H9 (cell line): ENCODE measurements around the gene CSAG1. TPM values are rescaled to one million over a fixed set of nuclear protein-coding genes. Genes with fewer than 3 reads are reported as not detected.
"Not testable (repeated sequence)": the region's sequence is repeated elsewhere in the genome, so short reads cannot be mapped to it uniquely, and the experiment has no call there.

Experiments
- DNase-seq: peaks from one replicate; pipeline ENCODE4 v3.0.0-alpha.2; 2017
- H2AFZ ChIP-seq: one replicate; pipeline ENCODE4 v1.6.1; 2013; ENCODE audit warnings: mild to moderate bottlenecking, low read length, control low read depth, moderate library complexity
- H2AK5ac ChIP-seq: 2 replicates; pipeline ENCODE4 v1.6.1; 2013; ENCODE audit warnings: low read length, control low read depth, mixed read lengths; ENCODE audit not compliant: insufficient read length
- H2BK120ac ChIP-seq: one replicate; pipeline ENCODE4 v1.6.1; 2013; ENCODE audit warnings: low read depth, mild to moderate bottlenecking, low read length, control low read depth, inconsistent platforms; ENCODE audit not compliant: poor library complexity, severe bottlenecking
- H2BK12ac ChIP-seq: 2 replicates; pipeline ENCODE4 v1.6.1; 2013; ENCODE audit warnings: low read length, control low read depth, mixed read lengths, low read depth; ENCODE audit not compliant: insufficient read length
- H2BK15ac ChIP-seq: 2 replicates; pipeline ENCODE4 v1.6.1; 2013; ENCODE audit warnings: low read depth, low read length, control low read depth
- H2BK20ac ChIP-seq: one replicate; pipeline ENCODE4 v1.6.1; 2013; ENCODE audit warnings: low read depth, mild to moderate bottlenecking, low read length, control low read depth, inconsistent platforms; ENCODE audit not compliant: poor library complexity, severe bottlenecking
- H2BK5ac ChIP-seq: 2 replicates; pipeline ENCODE4 v1.6.1; 2013; ENCODE audit warnings: low read length, control low read depth, mixed read lengths; ENCODE audit not compliant: insufficient read length
- H3K14ac ChIP-seq: 2 replicates; pipeline ENCODE4 v1.6.1; 2013; ENCODE audit warnings: low read length, control low read depth; ENCODE audit not compliant: insufficient read depth
- H3K18ac ChIP-seq: 2 replicates; pipeline ENCODE4 v1.6.1; 2013; ENCODE audit warnings: low read depth, mild to moderate bottlenecking, mixed read lengths, low read length, control low read depth; ENCODE audit not compliant: insufficient read length
- H3K23ac ChIP-seq: 2 replicates; pipeline ENCODE4 v1.6.1; 2013; ENCODE audit warnings: low read length, control low read depth, mixed read lengths, low read depth; ENCODE audit not compliant: insufficient read length
- H3K23me2 ChIP-seq: 2 replicates; pipeline ENCODE4 v1.6.1; 2013; ENCODE audit warnings: low read depth, mild to moderate bottlenecking, mixed read lengths, low read length, control low read depth; ENCODE audit not compliant: insufficient read length, poor library complexity, severe bottlenecking
- H3K27ac ChIP-seq: 2 replicates; pipeline ENCODE4 v1.5.1; 2013; ENCODE audit warnings: low read length, control low read depth, mixed read lengths, low read depth; ENCODE audit not compliant: insufficient read length
- H3K27me3 ChIP-seq: 2 replicates; pipeline ENCODE4 v1.6.1; 2013; ENCODE audit warnings: low read length, control low read depth, inconsistent platforms; ENCODE audit not compliant: insufficient read depth
- H3K4ac ChIP-seq: 2 replicates; pipeline ENCODE4 v1.6.1; 2013; ENCODE audit warnings: low read depth, mild to moderate bottlenecking, control low read depth, inconsistent platforms, low read length, moderate library complexity
- H3K4me1 ChIP-seq: 2 replicates; pipeline ENCODE4 v1.6.1; 2013; ENCODE audit warnings: low read length, control low read depth, inconsistent platforms; ENCODE audit not compliant: insufficient read depth
- H3K4me2 ChIP-seq: 2 replicates; pipeline ENCODE4 v1.6.1; 2013; ENCODE audit warnings: low read length, control low read depth, mixed read lengths; ENCODE audit not compliant: insufficient read length, insufficient read depth
- H3K56ac ChIP-seq: 2 replicates; pipeline ENCODE4 v1.6.1; 2013; ENCODE audit warnings: low read depth, mild to moderate bottlenecking, mixed read lengths, low read length, control low read depth; ENCODE audit not compliant: insufficient read length
- H3K79me1 ChIP-seq: 2 replicates; pipeline ENCODE4 v1.6.1; 2013; ENCODE audit warnings: low read depth, mild to moderate bottlenecking, moderate library complexity, low read length, control low read depth, inconsistent platforms; ENCODE audit not compliant: insufficient read depth, poor library complexity, severe bottlenecking
- H3K79me2 ChIP-seq: 2 replicates; pipeline ENCODE4 v1.6.1; 2013; ENCODE audit warnings: low read length, control low read depth, inconsistent platforms; ENCODE audit not compliant: insufficient read depth
- H3K9ac ChIP-seq: 2 replicates; pipeline ENCODE4 v1.6.1; 2013; ENCODE audit warnings: low read length, control low read depth, mixed read lengths; ENCODE audit not compliant: insufficient read length; ENCODE audit errors: extremely low read depth
- H3K9me3 ChIP-seq: one replicate; pipeline ENCODE4 v1.6.1; 2013; ENCODE audit warnings: low read depth, low read length, inconsistent platforms; ENCODE audit not compliant: control insufficient read depth
- H3T11ph ChIP-seq: one replicate; pipeline ENCODE4 v1.6.1; 2013; ENCODE audit warnings: mild to moderate bottlenecking, low read length, control low read depth, inconsistent platforms
- H4K20me1 ChIP-seq: one replicate; pipeline ENCODE4 v1.6.1; 2013; ENCODE audit not compliant: control insufficient read depth, insufficient read length, insufficient read depth
- H4K5ac ChIP-seq: 2 replicates; pipeline ENCODE4 v1.6.1; 2013; ENCODE audit warnings: low read depth, mild to moderate bottlenecking, mixed read lengths, low read length, control low read depth; ENCODE audit not compliant: insufficient read length
- H4K8ac ChIP-seq: replicated peaks from 2 replicates; pipeline ENCODE4 v1.6.1; 2013; ENCODE audit warnings: low read length, control low read depth, mixed read lengths, low read depth; ENCODE audit not compliant: insufficient read length
- H4K91ac ChIP-seq: 2 replicates; pipeline ENCODE4 v1.6.1; 2013; ENCODE audit warnings: low read depth, mild to moderate bottlenecking, moderate library complexity, mixed read lengths, low read length, control low read depth; ENCODE audit not compliant: insufficient read length
- H3K27ac Mint-ChIP-seq, 3 experiments: 2 replicates in 2 of 3; 3 replicates in 1 of 3; pipeline ENCODE4 v1.8.0; 2020 to 2021; ENCODE audit warnings: mixed read lengths in 3 of 3, mild to moderate bottlenecking in 1 of 3, moderate library complexity in 1 of 3
- H3K27me3 Mint-ChIP-seq: 2 replicates; pipeline ENCODE4 v1.8.0; 2021; ENCODE audit warnings: low read depth, mild to moderate bottlenecking, moderate library complexity, mixed read lengths
- H3K36me3 Mint-ChIP-seq, 3 experiments: 2 replicates in 2 of 3; 3 replicates in 1 of 3; pipeline ENCODE4 v1.8.0; 2020 to 2021; ENCODE audit warnings: low read depth in 3 of 3, mixed read lengths in 3 of 3; ENCODE audit not compliant: insufficient read depth in 1 of 3
- H3K4me1 Mint-ChIP-seq, 2 experiments: 2 replicates each; pipeline ENCODE4 v1.8.0; 2020; ENCODE audit warnings: mixed read lengths in 2 of 2
- H3K4me3 Mint-ChIP-seq, 2 experiments: 2 replicates in 1 of 2; 3 replicates in 1 of 2; pipeline ENCODE4 v1.8.0; 2020 to 2021; ENCODE audit warnings: mild to moderate bottlenecking in 2 of 2, mixed read lengths in 2 of 2, moderate library complexity in 1 of 2
- H3K9me3 Mint-ChIP-seq, 2 experiments: 2 replicates in 1 of 2; 3 replicates in 1 of 2; pipeline ENCODE4 v1.8.0; 2020; ENCODE audit warnings: mild to moderate bottlenecking in 2 of 2, mixed read lengths in 2 of 2, moderate library complexity in 1 of 2
- WGBS: extraction: QIAGEN DNeasy Blood & Tissue Kit; methylation state at CpG from one replicate; pipeline ENCODE4 v1.1.7; 2013; ENCODE audit warnings: missing lambda C conversion rate, low lambda C conversion rate, mixed read lengths; ENCODE audit not compliant: insufficient read length; ENCODE audit errors: extremely low coverage; 5-methylcytosine and 5-hydroxymethylcytosine counted together
- total RNA-seq: library from RNA; stranded (reverse); gene quantifications from 2 replicates; pipeline ENCODE4 v1.2.1, GENCODE V29; 2021

Gene CSAG1
- total RNA-seq, 1 experiment from 2014 or later: not detected

DNA sequence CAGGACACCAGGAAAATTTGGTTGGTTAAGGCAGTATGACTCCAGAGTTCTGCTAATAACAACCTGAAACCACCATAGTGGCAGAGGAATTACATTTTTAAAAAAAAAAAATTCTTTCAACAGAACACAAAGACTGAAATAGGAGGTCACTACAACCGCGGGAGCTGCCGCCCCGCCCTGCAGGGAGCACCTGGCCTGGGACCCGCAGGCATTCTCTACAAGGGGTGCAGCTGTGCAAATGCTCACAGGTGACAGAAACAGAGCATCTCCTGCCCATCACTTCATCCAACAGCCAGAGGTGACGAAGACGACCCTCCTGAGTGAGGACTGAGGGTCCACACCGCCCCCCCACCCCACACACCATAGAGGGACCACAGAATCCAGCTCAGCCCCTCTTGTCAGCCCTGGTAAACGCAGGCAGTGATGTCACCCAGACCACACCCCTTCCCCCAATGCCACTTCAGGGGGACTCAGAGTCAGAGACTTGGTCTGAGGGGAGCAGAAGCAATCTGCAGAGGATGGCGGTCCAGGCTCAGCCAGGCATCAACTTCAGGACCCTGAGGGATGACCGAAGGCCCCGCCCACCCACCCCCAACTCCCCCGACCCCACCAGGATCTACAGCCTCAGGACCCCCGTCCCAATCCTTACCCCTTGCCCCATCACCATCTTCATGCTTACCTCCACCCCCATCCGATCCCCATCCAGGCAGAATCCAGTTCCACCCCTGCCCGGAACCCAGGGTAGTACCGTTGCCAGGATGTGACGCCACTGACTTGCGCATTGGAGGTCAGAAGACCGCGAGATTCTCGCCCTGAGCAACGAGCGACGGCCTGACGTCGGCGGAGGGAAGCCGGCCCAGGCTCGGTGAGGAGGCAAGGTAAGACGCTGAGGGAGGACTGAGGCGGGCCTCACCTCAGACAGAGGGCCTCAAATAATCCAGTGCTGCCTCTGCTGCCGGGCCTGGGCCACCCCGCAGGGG lies 35.3 kb downstream of the CSAG1 start, which contains the start of gene MAGEA3:
Gene MAGEA3 (plus strand): TSS at position 843 of the 980 bp plus-strand sequence. CDS start 2,039 bp downstream, outside the sequence.
- DNase-seq, H2BK15ac ChIP-seq, H4K8ac ChIP-seq, H3K9me3 ChIP-seq, H2BK120ac ChIP-seq, H2AK5ac ChIP-seq, H3K79me2 ChIP-seq, H3K23ac ChIP-seq, H4K5ac ChIP-seq, H3K14ac ChIP-seq, H3K9ac ChIP-seq, H2BK12ac ChIP-seq, H3K27ac Mint-ChIP-seq, H3K4me3 Mint-ChIP-seq, H4K20me1 ChIP-seq, H3K56ac ChIP-seq, H3K18ac ChIP-seq, H3K23me2 ChIP-seq, H3K79me1 ChIP-seq, H3K4me1 Mint-ChIP-seq, H4K91ac ChIP-seq, H3K36me3 Mint-ChIP-seq, H2BK5ac ChIP-seq, H3T11ph ChIP-seq, H3K4me2 ChIP-seq, H3K4me1 ChIP-seq, H3K27me3 Mint-ChIP-seq, H3K27ac ChIP-seq, H3K4ac ChIP-seq, H2BK20ac ChIP-seq, H2AFZ ChIP-seq, H3K27me3 ChIP-seq: not testable (repeated sequence)
- peaks cover 10 to 13% of the 10 kb centered on the region in 2 experiments; a peak in 4 of 5 replicates for H3K9me3 Mint-ChIP-seq
- WGBS: no CpG with 5 or more reads among the region's 34 CpGs

DNA sequence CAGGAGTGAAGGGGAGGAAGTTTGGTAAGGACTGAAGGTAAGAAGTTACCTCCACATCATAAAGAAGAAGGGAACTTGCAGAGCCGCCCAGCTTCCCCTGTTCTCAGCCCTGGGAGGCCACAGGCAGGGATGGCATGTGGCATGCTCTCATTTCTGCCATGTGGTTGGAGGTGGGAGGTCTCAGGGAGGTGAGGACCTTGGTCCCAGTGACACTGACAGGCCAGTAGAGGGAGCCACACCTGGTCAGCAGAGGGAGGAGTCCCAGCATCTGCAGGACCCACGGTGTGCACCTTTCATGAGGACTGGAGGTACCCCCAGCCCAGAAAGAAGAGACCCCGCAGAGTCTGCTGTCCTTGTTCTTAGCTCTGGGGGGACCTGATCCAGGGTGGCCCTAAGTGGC lies 52.5 kb downstream of the CSAG1 start:
- H3K9me3 Mint-ChIP-seq: peaks cover 22 to 23% of the 10 kb centered on the region in 2 experiments

More for the DNA sequence above, 52.5 kb downstream of the CSAG1 start:
- H3K4me1 ChIP-seq, H2BK120ac ChIP-seq, H3K23me2 ChIP-seq, H3K79me2 ChIP-seq, H3K36me3 Mint-ChIP-seq, H3K4me3 Mint-ChIP-seq, H2AK5ac ChIP-seq, H3K4ac ChIP-seq, H4K20me1 ChIP-seq, H4K5ac ChIP-seq, H2BK5ac ChIP-seq, H3K9me3 ChIP-seq, H2BK15ac ChIP-seq, H3K27me3 ChIP-seq, H3K4me1 Mint-ChIP-seq, DNase-seq, H3K79me1 ChIP-seq, H2BK12ac ChIP-seq, H3K14ac ChIP-seq, H4K8ac ChIP-seq, H3K9ac ChIP-seq, H3K4me2 ChIP-seq, H3K27ac Mint-ChIP-seq, H3T11ph ChIP-seq, H2BK20ac ChIP-seq, H3K27ac ChIP-seq, H4K91ac ChIP-seq, H3K18ac ChIP-seq, H3K23ac ChIP-seq, H3K56ac ChIP-seq, H2AFZ ChIP-seq: not testable (repeated sequence)
- no CpG with 5 or more reads among the region's 3 CpGs for WGBS
- H3K27me3 Mint-ChIP-seq: peaks cover 20% of the 10 kb centered on the region
